GM23338 (cell line): Measurements from ENCODE around the gene PRG2. TPM values are rescaled to one million over a fixed set of nuclear protein-coding genes. Genes with fewer than 3 reads are reported as not detected.

Experiments
- ATAC-seq: fragments of 200-7000 bp; cut with Tn5 transposase; 3 replicates; pipeline ENCODE4 v1.9.1; 2020
- DNase-seq: peaks from one replicate; pipeline ENCODE4 v3.0.0-alpha.2; 2015; ENCODE audit warnings: low spot score
- H2AFZ ChIP-seq: fragments of 200-600 bp; sonication (generic); 2 replicates; pipeline ENCODE4 v1.8.0; 2016; ENCODE audit warnings: antibody characterized with exemption, mild to moderate bottlenecking, moderate library complexity
- H3F3A ChIP-seq: fragments of 200-600 bp; sonication (generic); replicated peaks from 2 replicates; pipeline ENCODE4 v1.8.0; 2017; ENCODE audit warnings: antibody characterized with exemption, mixed run types, low read depth
- H3K27ac ChIP-seq: fragments of 200-600 bp; sonication (generic); 2 replicates; pipeline ENCODE4 v1.6.1; 2016; ENCODE audit warnings: low read depth
- H3K27me3 ChIP-seq: fragments of 200-600 bp; sonication (generic); 2 replicates; pipeline ENCODE4 v1.8.0; 2016; ENCODE audit warnings: mild to moderate bottlenecking, mixed run types, moderate library complexity; ENCODE audit not compliant: insufficient read depth
- H3K36me3 ChIP-seq: fragments of 200-600 bp; sonication (generic); 2 replicates; pipeline ENCODE4 v1.8.0; 2016; ENCODE audit warnings: mild to moderate bottlenecking; ENCODE audit not compliant: insufficient read depth
- H3K4me1 ChIP-seq: fragments of 200-600 bp; sonication (generic); 2 replicates; pipeline ENCODE4 v1.8.0; 2016; ENCODE audit warnings: mild to moderate bottlenecking, moderate library complexity; ENCODE audit not compliant: insufficient read depth
- H3K4me2 ChIP-seq: fragments of 200-600 bp; sonication (generic); 2 replicates; pipeline ENCODE4 v1.7.1; 2017; ENCODE audit warnings: mixed run types
- H3K4me3 ChIP-seq: fragments of 200-600 bp; sonication (generic); 2 replicates; pipeline ENCODE4 v1.6.1; 2016; ENCODE audit warnings: mixed run types
- H3K79me2 ChIP-seq: fragments of 200-600 bp; sonication (generic); replicated peaks from 2 replicates; pipeline ENCODE4 v1.8.0; 2017; ENCODE audit warnings: mild to moderate bottlenecking; ENCODE audit not compliant: insufficient read depth
- H3K9me2 ChIP-seq: fragments of 200-600 bp; sonication (generic); 2 replicates; pipeline ENCODE4 v1.8.0; 2017; ENCODE audit not compliant: insufficient read depth
- H4K20me1 ChIP-seq: fragments of 200-600 bp; sonication (generic); replicated peaks from 2 replicates; pipeline ENCODE4 v1.8.0; 2017; ENCODE audit warnings: mild to moderate bottlenecking; ENCODE audit not compliant: insufficient read depth
- H3K27ac Mint-ChIP-seq: 2 replicates; pipeline ENCODE4 v1.8.0; 2020; ENCODE audit warnings: inconsistent platforms, mild to moderate bottlenecking, moderate library complexity, mixed read lengths
- H3K27me3 Mint-ChIP-seq: 3 replicates; pipeline ENCODE4 v1.8.0; 2022; ENCODE audit warnings: low read depth, mild to moderate bottlenecking, moderate library complexity, mixed read lengths, inconsistent platforms; ENCODE audit not compliant: insufficient read depth, poor library complexity
- H3K36me3 Mint-ChIP-seq: 3 replicates; pipeline ENCODE4 v1.8.0; 2021; ENCODE audit warnings: low read depth, mild to moderate bottlenecking, inconsistent platforms, moderate library complexity, mixed read lengths
- H3K4me1 Mint-ChIP-seq: 3 replicates; pipeline ENCODE4 v1.8.0; 2020; ENCODE audit warnings: mild to moderate bottlenecking, inconsistent platforms, mixed read lengths
- H3K4me3 Mint-ChIP-seq: 3 replicates; pipeline ENCODE4 v1.8.0; 2021; ENCODE audit warnings: moderate library complexity, mild to moderate bottlenecking, inconsistent platforms, mixed read lengths
- H3K9me3 Mint-ChIP-seq: 3 replicates; pipeline ENCODE4 v1.8.0; 2020; ENCODE audit warnings: moderate library complexity, mild to moderate bottlenecking, inconsistent platforms, mixed read lengths
- CREB1 ChIP-seq: fragments of 250-450 bp; sonication (Bioruptor Pico); IDR thresholded peaks from 2 replicates; pipeline ENCODE4 v1.5.0; 2020; ENCODE audit warnings: low read depth, mild to moderate bottlenecking, moderate library complexity
- EZH2 ChIP-seq: fragments of 200-600 bp; sonication (generic); IDR thresholded peaks from one replicate; pipeline ENCODE4 v1.8.0; 2017; ENCODE audit warnings: antibody characterized with exemption, mild to moderate bottlenecking, low read depth; ENCODE audit not compliant: unreplicated experiment
- EZH2phosphoT487 ChIP-seq: fragments of 200-600 bp; sonication (generic); IDR thresholded peaks from one replicate; pipeline ENCODE4 v1.8.1; 2018; ENCODE audit warnings: antibody characterized with exemption; ENCODE audit not compliant: unreplicated experiment
- JUNB ChIP-seq: IDR thresholded peaks from one replicate; pipeline ENCODE4 v1.6.1; 2016; ENCODE audit warnings: antibody characterized with exemption; ENCODE audit not compliant: unreplicated experiment
- NANOG ChIP-seq: IDR thresholded peaks from 2 replicates; pipeline ENCODE4 v1.6.1; 2016; ENCODE audit warnings: antibody characterized with exemption, borderline replicate concordance
- POLR2AphosphoS5 ChIP-seq: IDR thresholded peaks from 2 replicates; pipeline ENCODE4 v1.6.1; 2016; ENCODE audit warnings: antibody characterized with exemption, low read depth
- STAT1 ChIP-seq: IDR thresholded peaks from one replicate; pipeline ENCODE4 v1.6.1; 2016; ENCODE audit warnings: antibody characterized with exemption; ENCODE audit not compliant: unreplicated experiment
- ZNF114 ChIP-seq: fragments of 250-450 bp; sonication (Bioruptor Pico); IDR thresholded peaks from 2 replicates; pipeline ENCODE4 v1.5.0; 2020; ENCODE audit warnings: mild to moderate bottlenecking, moderate library complexity
- ZNF331 ChIP-seq: fragments of 250-450 bp; sonication (Bioruptor Pico); IDR thresholded peaks from 2 replicates; pipeline ENCODE4 v1.5.0; 2020; ENCODE audit warnings: low read depth, mild to moderate bottlenecking, moderate library complexity
- polyA plus RNA-seq: library from polyadenylated mRNA; unstranded; fragments of >200 nt; fragmentation: Nextera tagmentation; extraction: Ambion mirVana; gene quantifications from 2 replicates; pipeline ENCODE4 v1.2.1, GENCODE V29; 2016
- total RNA-seq: library from RNA; depleted of rRNA; stranded (reverse); fragments of >200 nt; shearing (Covaris generic); gene quantifications from 2 replicates; pipeline ENCODE4 v1.2.3, GENCODE V29; 2014
- TF ChIP-seq, protein P1 (sequence below), 2 experiments: fragments of 200-600 bp in 1 of 2; sonication (generic) in 1 of 2; conservative IDR thresholded peaks; 2 replicates each; pipeline versions ENCODE4 v1.5.1 to v1.6.1; 2016 to 2017; ENCODE audit warnings: antibody characterized with exemption in 2 of 2, low read depth in 2 of 2, mild to moderate bottlenecking in 2 of 2, moderate library complexity in 1 of 2
- TF ChIP-seq, protein P2 (sequence below): IDR thresholded peaks from 2 replicates; pipeline ENCODE4 v1.6.1; 2016; ENCODE audit warnings: antibody characterized with exemption
- TF ChIP-seq, protein P3 (sequence below): fragments of 250-450 bp; sonication (Bioruptor Pico); IDR thresholded peaks from 2 replicates; pipeline ENCODE4 v1.5.0; 2020; ENCODE audit warnings: mild to moderate bottlenecking, moderate library complexity
- TF ChIP-seq, protein P4 (sequence below): IDR thresholded peaks from one replicate; pipeline ENCODE4 v1.6.1; 2018; ENCODE audit warnings: antibody characterized with exemption; ENCODE audit not compliant: unreplicated experiment

The PRG2 gene
- total and polyA plus RNA-seq, 2 experiments from 2014 or later, result not detected

DNA sequence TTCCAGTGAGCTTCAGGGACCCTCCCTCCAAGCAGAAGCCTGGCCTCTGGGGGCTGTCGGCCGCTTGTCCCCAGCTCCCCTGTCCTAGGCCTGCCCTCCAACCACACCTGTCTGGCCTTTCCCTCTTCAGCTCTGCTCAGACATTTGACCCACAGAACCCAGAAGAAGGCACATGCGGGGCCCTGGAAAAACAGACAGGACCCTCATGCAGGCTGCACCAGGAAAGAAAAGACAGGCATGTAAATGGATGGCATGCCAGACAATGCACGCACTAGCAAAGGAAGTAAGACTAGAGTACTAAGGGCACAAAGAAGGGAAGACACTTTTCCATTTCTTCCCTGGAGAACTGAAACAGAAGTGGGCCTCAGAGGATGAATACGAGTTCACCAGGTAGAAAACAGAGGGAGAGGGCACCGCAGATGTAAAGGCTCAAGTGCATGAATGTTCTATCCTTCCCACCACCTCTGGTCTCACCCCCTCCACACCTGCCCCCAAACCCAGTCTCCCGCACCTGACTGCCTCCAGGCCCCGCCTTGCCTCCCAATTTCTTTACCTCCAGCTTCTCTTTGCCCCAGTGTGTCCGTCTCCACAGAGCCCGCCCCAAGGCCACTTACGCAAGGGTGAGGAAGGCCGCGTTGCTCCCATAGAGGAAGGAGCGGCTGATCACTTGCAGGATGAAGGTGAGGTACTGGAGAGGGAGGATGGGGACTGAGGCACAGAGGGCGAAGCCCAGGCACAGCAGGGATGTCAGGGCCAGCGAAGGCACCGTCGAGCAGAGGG, 19.1 kb upstream of the PRG2 start:
- no peaks in the 10 kb centered on the region for H3F3A ChIP-seq
- no peaks in the 10 kb centered on the region for H3K4me1 ChIP-seq
- Mint-ChIP-seq H3K27ac (no peak overlapping the region), H3K27me3 (peaks cover 6% of the 10 kb centered on the region), H3K36me3 (peaks cover 62% of the 10 kb centered on the region), H3K4me3 (no peak overlapping the region), H3K4me1 (no peaks in the 10 kb centered on the region), H3K9me3 (no peaks in the 10 kb centered on the region)
- H4K20me1 ChIP-seq, result peaks cover 4% of the 10 kb centered on the region
- no peaks in the 10 kb centered on the region for H3K79me2 ChIP-seq
- DNase-seq (no peak), ATAC-seq (no peak)
- no peak overlapping the region for H2AFZ ChIP-seq
- H3K4me3 ChIP-seq, result no peak overlapping the region
- peaks cover 25% of the 10 kb centered on the region for H3K36me3 ChIP-seq
- no peak overlapping the region for H3K4me2 ChIP-seq
- no peak overlapping the region for H3K27ac ChIP-seq
- H3K27me3 ChIP-seq, result no peaks in the 10 kb centered on the region
- no peaks in the 10 kb centered on the region for H3K9me2 ChIP-seq
- TF ChIP-seq EZH2, result no peak
- TF ChIP-seq, protein P1, sequence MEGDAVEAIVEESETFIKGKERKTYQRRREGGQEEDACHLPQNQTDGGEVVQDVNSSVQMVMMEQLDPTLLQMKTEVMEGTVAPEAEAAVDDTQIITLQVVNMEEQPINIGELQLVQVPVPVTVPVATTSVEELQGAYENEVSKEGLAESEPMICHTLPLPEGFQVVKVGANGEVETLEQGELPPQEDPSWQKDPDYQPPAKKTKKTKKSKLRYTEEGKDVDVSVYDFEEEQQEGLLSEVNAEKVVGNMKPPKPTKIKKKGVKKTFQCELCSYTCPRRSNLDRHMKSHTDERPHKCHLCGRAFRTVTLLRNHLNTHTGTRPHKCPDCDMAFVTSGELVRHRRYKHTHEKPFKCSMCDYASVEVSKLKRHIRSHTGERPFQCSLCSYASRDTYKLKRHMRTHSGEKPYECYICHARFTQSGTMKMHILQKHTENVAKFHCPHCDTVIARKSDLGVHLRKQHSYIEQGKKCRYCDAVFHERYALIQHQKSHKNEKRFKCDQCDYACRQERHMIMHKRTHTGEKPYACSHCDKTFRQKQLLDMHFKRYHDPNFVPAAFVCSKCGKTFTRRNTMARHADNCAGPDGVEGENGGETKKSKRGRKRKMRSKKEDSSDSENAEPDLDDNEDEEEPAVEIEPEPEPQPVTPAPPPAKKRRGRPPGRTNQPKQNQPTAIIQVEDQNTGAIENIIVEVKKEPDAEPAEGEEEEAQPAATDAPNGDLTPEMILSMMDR (conservative IDR thresholded peaks at IDR 0.05; ENCODE audit: low read depth in 2 of 2), result no peak
- no peak for TF ChIP-seq STAT1
- no peak for TF ChIP-seq CREB1 (CRISPR knock-in tag)
- TF ChIP-seq, protein P2, sequence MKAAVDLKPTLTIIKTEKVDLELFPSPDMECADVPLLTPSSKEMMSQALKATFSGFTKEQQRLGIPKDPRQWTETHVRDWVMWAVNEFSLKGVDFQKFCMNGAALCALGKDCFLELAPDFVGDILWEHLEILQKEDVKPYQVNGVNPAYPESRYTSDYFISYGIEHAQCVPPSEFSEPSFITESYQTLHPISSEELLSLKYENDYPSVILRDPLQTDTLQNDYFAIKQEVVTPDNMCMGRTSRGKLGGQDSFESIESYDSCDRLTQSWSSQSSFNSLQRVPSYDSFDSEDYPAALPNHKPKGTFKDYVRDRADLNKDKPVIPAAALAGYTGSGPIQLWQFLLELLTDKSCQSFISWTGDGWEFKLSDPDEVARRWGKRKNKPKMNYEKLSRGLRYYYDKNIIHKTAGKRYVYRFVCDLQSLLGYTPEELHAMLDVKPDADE, result no peak
- TF ChIP-seq POLR2AphosphoS5, result no peak
- no peak for TF ChIP-seq ZNF114 (CRISPR knock-in tag)
- TF ChIP-seq EZH2phosphoT487, result no peak
- no peak for TF ChIP-seq JUNB
- TF ChIP-seq NANOG, result no peak
- TF ChIP-seq, protein P3, sequence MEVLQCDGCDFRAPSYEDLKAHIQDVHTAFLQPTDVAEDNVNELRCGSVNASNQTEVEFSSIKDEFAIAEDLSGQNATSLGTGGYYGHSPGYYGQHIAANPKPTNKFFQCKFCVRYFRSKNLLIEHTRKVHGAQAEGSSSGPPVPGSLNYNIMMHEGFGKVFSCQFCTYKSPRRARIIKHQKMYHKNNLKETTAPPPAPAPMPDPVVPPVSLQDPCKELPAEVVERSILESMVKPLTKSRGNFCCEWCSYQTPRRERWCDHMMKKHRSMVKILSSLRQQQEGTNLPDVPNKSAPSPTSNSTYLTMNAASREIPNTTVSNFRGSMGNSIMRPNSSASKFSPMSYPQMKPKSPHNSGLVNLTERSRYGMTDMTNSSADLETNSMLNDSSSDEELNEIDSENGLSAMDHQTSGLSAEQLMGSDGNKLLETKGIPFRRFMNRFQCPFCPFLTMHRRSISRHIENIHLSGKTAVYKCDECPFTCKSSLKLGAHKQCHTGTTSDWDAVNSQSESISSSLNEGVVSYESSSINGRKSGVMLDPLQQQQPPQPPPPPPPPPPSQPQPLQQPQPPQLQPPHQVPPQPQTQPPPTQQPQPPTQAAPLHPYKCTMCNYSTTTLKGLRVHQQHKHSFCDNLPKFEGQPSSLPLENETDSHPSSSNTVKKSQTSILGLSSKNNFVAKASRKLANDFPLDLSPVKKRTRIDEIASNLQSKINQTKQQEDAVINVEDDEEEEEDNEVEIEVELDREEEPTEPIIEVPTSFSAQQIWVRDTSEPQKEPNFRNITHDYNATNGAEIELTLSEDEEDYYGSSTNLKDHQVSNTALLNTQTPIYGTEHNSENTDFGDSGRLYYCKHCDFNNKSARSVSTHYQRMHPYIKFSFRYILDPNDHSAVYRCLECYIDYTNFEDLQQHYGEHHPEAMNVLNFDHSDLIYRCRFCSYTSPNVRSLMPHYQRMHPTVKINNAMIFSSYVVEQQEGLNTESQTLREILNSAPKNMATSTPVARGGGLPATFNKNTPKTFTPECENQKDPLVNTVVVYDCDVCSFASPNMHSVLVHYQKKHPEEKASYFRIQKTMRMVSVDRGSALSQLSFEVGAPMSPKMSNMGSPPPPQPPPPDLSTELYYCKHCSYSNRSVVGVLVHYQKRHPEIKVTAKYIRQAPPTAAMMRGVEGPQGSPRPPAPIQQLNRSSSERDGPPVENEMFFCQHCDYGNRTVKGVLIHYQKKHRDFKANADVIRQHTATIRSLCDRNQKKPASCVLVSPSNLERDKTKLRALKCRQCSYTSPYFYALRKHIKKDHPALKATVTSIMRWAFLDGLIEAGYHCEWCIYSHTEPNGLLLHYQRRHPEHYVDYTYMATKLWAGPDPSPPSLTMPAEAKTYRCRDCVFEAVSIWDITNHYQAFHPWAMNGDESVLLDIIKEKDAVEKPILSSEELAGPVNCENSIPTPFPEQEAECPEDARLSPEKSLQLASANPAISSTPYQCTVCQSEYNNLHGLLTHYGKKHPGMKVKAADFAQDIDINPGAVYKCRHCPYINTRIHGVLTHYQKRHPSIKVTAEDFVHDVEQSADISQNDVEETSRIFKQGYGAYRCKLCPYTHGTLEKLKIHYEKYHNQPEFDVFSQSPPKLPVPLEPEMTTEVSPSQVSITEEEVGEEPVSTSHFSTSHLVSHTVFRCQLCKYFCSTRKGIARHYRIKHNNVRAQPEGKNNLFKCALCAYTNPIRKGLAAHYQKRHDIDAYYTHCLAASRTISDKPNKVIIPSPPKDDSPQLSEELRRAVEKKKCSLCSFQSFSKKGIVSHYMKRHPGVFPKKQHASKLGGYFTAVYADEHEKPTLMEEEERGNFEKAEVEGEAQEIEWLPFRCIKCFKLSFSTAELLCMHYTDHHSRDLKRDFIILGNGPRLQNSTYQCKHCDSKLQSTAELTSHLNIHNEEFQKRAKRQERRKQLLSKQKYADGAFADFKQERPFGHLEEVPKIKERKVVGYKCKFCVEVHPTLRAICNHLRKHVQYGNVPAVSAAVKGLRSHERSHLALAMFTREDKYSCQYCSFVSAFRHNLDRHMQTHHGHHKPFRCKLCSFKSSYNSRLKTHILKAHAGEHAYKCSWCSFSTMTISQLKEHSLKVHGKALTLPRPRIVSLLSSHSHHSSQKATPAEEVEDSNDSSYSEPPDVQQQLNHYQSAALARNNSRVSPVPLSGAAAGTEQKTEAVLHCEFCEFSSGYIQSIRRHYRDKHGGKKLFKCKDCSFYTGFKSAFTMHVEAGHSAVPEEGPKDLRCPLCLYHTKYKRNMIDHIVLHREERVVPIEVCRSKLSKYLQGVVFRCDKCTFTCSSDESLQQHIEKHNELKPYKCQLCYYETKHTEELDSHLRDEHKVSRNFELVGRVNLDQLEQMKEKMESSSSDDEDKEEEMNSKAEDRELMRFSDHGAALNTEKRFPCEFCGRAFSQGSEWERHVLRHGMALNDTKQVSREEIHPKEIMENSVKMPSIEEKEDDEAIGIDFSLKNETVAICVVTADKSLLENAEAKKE (CRISPR knock-in tag), result no peak
- no peak for TF ChIP-seq ZNF331 (CRISPR knock-in tag)
- TF ChIP-seq, protein P4, sequence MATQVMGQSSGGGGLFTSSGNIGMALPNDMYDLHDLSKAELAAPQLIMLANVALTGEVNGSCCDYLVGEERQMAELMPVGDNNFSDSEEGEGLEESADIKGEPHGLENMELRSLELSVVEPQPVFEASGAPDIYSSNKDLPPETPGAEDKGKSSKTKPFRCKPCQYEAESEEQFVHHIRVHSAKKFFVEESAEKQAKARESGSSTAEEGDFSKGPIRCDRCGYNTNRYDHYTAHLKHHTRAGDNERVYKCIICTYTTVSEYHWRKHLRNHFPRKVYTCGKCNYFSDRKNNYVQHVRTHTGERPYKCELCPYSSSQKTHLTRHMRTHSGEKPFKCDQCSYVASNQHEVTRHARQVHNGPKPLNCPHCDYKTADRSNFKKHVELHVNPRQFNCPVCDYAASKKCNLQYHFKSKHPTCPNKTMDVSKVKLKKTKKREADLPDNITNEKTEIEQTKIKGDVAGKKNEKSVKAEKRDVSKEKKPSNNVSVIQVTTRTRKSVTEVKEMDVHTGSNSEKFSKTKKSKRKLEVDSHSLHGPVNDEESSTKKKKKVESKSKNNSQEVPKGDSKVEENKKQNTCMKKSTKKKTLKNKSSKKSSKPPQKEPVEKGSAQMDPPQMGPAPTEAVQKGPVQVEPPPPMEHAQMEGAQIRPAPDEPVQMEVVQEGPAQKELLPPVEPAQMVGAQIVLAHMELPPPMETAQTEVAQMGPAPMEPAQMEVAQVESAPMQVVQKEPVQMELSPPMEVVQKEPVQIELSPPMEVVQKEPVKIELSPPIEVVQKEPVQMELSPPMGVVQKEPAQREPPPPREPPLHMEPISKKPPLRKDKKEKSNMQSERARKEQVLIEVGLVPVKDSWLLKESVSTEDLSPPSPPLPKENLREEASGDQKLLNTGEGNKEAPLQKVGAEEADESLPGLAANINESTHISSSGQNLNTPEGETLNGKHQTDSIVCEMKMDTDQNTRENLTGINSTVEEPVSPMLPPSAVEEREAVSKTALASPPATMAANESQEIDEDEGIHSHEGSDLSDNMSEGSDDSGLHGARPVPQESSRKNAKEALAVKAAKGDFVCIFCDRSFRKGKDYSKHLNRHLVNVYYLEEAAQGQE, result no peak
